GM10248 (cell line): ENCODE results near the gene RALBP1.

Source experiments
- CTCF ChIA-PET: fragments of 300-600 bp; sonication (Branson Sonifier 250); formaldehyde crosslinking; extraction: SDS; loops from one replicate; lab custom pipeline; 2021; ENCODE audit warnings: antibody characterized with exemption; lab: Yijun Ruan, JAX
- POLR2A ChIA-PET: fragments of 350-650 bp; sonication (Branson Sonifier 250); formaldehyde crosslinking; extraction: SDS; loops from one replicate; lab custom pipeline; 2020; ENCODE audit warnings: antibody characterized with exemption; lab: Yijun Ruan, JAX
- DNase-seq: peaks from one replicate; pipeline ENCODE4 v3.0.0; 2012; ENCODE audit errors: extremely low spot score
- TF ChIP-seq, protein P1 (sequence below): IDR thresholded peaks from 2 replicates; pipeline ENCODE4 v1.5.1; 2012; ENCODE audit warnings: mild to moderate bottlenecking, low read depth; ENCODE audit errors: extremely low read depth, missing control alignments, control extremely low read depth

RALBP1 gene

GRCh38 chr18:9559253-9559652 is 83.9 kb downstream of the RALBP1 start:
- POLR2A ChIA-PET, result no interaction called here
- DNase-seq, result no peak
- CTCF ChIA-PET, result no interaction called here
- TF ChIP-seq, protein P1, sequence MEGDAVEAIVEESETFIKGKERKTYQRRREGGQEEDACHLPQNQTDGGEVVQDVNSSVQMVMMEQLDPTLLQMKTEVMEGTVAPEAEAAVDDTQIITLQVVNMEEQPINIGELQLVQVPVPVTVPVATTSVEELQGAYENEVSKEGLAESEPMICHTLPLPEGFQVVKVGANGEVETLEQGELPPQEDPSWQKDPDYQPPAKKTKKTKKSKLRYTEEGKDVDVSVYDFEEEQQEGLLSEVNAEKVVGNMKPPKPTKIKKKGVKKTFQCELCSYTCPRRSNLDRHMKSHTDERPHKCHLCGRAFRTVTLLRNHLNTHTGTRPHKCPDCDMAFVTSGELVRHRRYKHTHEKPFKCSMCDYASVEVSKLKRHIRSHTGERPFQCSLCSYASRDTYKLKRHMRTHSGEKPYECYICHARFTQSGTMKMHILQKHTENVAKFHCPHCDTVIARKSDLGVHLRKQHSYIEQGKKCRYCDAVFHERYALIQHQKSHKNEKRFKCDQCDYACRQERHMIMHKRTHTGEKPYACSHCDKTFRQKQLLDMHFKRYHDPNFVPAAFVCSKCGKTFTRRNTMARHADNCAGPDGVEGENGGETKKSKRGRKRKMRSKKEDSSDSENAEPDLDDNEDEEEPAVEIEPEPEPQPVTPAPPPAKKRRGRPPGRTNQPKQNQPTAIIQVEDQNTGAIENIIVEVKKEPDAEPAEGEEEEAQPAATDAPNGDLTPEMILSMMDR, result no peak

DNA sequence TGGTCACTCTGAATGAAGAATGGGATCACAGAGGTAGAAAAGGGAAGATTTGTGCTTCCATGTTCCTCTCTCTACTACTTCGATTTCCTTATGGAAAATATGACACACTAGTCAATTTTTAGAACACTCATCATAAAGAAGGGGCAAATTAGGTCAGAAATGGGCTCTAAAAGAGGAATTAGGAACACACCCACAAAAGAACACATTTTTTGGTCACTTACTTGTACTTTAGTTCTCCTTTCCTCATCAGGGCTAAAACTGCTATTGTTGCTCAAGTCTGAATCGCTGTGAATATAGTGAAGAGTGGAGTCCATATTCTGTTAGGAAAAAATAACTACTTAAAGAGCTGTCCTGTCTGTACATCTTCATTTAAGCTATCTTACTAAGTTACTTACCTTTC is 86.4 kb downstream of the RALBP1 start:
- POLR2A ChIA-PET, result no interaction called here
- DNase-seq, result no peak
- CTCF ChIA-PET, result interaction anchor here (1.0 to 2.9 kb wide), 5 partner anchors 12 to 45 kb away, joined by 3 to 18 read pairs (median 5); no protein-coding TSS in a partner anchor

GRCh38 chr18:9562584-9562983 is 87.3 kb downstream of the RALBP1 start:
- CTCF ChIA-PET, result interaction anchor here (1.2 to 2.9 kb wide), 7 partner anchors 10 to 46 kb away, joined by 3 to 18 read pairs (median 4); no protein-coding TSS in a partner anchor
- POLR2A ChIA-PET, result no interaction called here
- DNase-seq, result no peak
- TF ChIP-seq, protein P1, result no peak

More for the DNA sequence above, 86.4 kb downstream of the RALBP1 start:
- TF ChIP-seq, protein P1, result no peak

DNA sequence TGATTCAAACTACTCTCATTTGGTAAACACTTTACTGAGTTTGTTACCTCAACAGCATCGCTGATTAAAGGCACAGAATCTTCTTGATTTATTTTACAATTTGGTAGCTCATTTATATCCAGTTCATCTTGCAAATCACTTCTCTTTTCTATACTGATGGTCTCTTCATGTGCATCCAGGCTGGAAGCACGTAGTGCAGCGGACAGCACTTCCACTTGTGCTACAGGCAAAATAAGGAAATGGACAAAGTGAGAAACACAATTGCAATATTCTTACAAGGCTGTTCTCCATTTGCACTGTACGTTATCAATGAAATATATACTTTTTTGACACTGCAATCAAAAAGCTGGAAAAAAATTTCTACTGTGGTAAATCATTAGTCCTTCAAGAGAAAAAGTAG is 88.0 kb downstream of the RALBP1 start:
- POLR2A ChIA-PET, result no interaction called here
- TF ChIP-seq, protein P1, result no peak
- no peak for DNase-seq

DNA sequence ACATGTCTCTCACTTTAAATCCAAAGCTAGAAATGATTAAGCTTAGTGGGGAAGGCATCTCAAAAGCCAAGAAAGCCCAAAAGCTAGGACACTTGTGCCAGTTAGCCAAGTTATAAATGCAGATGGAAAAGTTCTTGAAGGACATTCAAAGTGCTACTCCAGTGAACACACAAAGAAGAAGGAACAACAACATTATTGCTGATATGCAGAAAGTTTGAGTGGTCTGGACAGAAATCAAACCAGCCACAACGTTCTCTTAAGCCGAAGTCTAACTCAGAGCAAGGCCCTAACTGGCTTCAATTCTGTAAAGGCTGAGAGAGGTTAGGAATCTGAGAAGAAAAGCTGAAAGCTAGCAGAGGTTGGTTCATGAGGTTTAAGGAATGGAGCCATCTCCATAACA is 90.1 kb downstream of the RALBP1 start:
- ChIA-PET POLR2A (no interaction called here), CTCF (interaction anchor here (0.9 to 2.4 kb wide), 4 partner anchors 9 to 58 kb away, joined by 3 to 19 read pairs (median 6); no protein-coding TSS in a partner anchor)
- DNase-seq, result no peak
- TF ChIP-seq, protein P1, result no peak

More for the DNA sequence above, 88.0 kb downstream of the RALBP1 start:
- CTCF ChIA-PET, result interaction anchor here (0.9 to 2.9 kb wide), 6 partner anchors 10 to 47 kb away, joined by 3 to 14 read pairs (median 4); no protein-coding TSS in a partner anchor

- CTCF ChIA-PET, result interaction anchor here (1.0 to 2.1 kb wide), 5 partner anchors 9 to 51 kb away, joined by 3 to 6 read pairs (median 4); no protein-coding TSS in a partner anchor
- POLR2A ChIA-PET, result no interaction called here
- TF ChIP-seq, protein P1, result no peak
- DNase-seq, result no peak
Observed at GRCh38 chr18:9568186-9568585, 92.9 kb downstream of the RALBP1 start.
